ENCODE results near the gene CHCHD4. TPM values are rescaled to one million over a fixed set of nuclear protein-coding genes. Genes with fewer than 3 reads are reported as not detected.

The CHCHD4 gene
- total and polyA plus RNA-seq, 2 of the 13 experiments (the other 11 are each of a cell fraction or from before 2014, with no cell fraction given), result 15.8 to 24.1 TPM

DNA sequence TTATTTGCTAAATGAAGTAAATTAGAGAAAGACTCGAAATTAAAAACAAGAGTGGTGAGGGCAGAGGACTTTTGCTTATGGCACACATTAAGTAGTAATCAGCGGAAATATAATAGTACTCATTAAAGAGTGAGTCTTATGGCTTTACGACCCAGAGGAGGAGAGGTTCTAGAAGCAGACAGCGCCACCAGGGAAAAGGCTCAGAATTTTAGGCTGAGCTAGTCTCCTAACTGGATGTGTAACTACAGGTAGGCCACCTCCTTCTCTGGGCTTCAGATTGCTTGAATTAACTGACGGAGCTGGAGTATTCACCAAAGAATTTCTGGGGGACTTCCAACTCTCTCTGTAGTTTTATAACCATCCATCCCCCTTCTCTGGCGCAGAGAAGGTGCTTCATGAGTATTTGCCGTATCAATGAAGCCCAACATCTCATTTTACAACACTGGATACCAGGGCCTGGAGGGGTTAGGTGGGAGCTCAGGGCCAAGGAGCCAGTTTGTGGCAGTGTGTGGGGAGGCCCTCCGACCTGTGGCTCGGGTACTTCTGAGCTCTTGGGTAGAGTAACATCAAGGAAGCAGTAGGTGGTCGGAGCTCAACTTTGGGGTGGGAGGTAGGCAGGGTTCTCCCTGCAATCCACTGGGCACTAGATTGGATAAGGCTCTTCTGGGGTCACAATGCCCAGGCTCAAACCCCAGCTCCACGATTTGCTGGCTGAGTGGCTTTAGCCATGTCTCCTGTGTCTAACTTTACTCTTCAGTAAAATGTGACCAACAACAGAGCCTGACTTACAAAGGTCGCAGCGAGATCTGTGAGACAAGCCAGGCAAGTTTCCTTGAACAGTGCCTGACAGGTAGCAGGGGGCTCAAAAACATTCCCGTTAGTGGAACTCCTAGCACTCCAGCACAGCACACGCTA, 1.1 kb downstream of the CHCHD4 start:
- intact Hi-C loops (cut with micrococcal nuclease; ENCODE audit: unreplicated experiment), result no loop called here
- TF ChIP-seq ZNF781 (CRISPR knock-in tag; IDR thresholded peaks at IDR 0.05; ENCODE audit: borderline replicate concordance, not compliant biosample characterization) (peak; percentile 79), REPIN1 (CRISPR knock-in tag; IDR thresholded peaks at IDR 0.05; ENCODE audit: borderline replicate concordance, low read depth) (0 out of 2 replicates have a peak, but pooled peaks have one; percentile 5), RBAK (CRISPR knock-in tag; IDR thresholded peaks at IDR 0.05) (0 out of 2 replicates have a peak, but pooled peaks have one; percentile 27), CBFB (CRISPR knock-in tag; IDR thresholded peaks at IDR 0.05) (0 out of 2 replicates have a peak, but pooled peaks have one; percentile 5), TFE3 (CRISPR knock-in tag; IDR thresholded peaks at IDR 0.05) (no peak), AHDC1 (CRISPR knock-in tag; IDR thresholded peaks at IDR 0.05; ENCODE audit: borderline replicate concordance) (0 out of 2 replicates have a peak, but pooled peaks have one; percentile 10), ZNF549 (CRISPR knock-in tag; IDR thresholded peaks at IDR 0.05) (no peak), BCL3 (CRISPR knock-in tag; IDR thresholded peaks at IDR 0.05) (no peak), ZNF724P (CRISPR knock-in tag; IDR thresholded peaks at IDR 0.05; ENCODE audit: borderline replicate concordance) (peak; percentile 14; the same call in 1 of the 2 replicates), GZF1 (CRISPR knock-in tag; IDR thresholded peaks at IDR 0.05) (peak; percentile 21; the same call in 1 of the 2 replicates), ZNF232 (CRISPR knock-in tag; IDR thresholded peaks at IDR 0.05; ENCODE audit: borderline replicate concordance) (peak; percentile 11; the same call in 1 of the 2 replicates), TAF1 (CRISPR knock-in tag; IDR thresholded peaks at IDR 0.05) (0 out of 2 replicates have a peak, but pooled peaks have one; percentile 3), ZZZ3 (CRISPR knock-in tag; IDR thresholded peaks at IDR 0.05; ENCODE audit: borderline replicate concordance) (0 out of 2 replicates have a peak, but pooled peaks have one; percentile 3), HIVEP1 (CRISPR knock-in tag; IDR thresholded peaks at IDR 0.05) (0 out of 2 replicates have a peak, but pooled peaks have one; percentile 9)

More for the DNA sequence above, 1.1 kb downstream of the CHCHD4 start:
- DNase-seq (ENCODE audit: low spot score), result no peak
- Histone ChIP-seq H3K9me3 (ENCODE audit: low read length) (no peaks in the 10 kb centered on the region), H3K79me2 (ENCODE audit: insufficient read depth, low read length) (peaks cover 58% of the 10 kb centered on the region), H3K4me1 (ENCODE audit: insufficient read depth, low read length) (peaks cover 65% of the 10 kb centered on the region), H4K20me1 (ENCODE audit: insufficient read depth, low read length) (peaks cover 16% of the 10 kb centered on the region), H2AFZ (ENCODE audit: low read length) (no peak overlapping the region), H3K4me2 (ENCODE audit: low read depth, low read length) (peak overlapping the region; percentile 91), H3K9ac (ENCODE audit: insufficient read depth, low read depth, low read length) (peak overlapping the region; percentile 90), H3K27ac (ENCODE audit: extremely low read length, insufficient read depth, low read length) (peak overlapping the region; percentile 95), H3K36me3 (replicated peaks in 1 of 2; ENCODE audit: control insufficient read depth in 1 of 2, insufficient read depth in 2 of 2, low read length in 2 of 2) (peaks cover 1 to 18% of the 10 kb centered on the region in 2 experiments; a peak in 3 of 5 replicates), H3K27me3 (ENCODE audit: control insufficient read depth in 1 of 2, insufficient read depth in 2 of 2, low read length in 2 of 2) (no peaks in the 10 kb centered on the region; a peak in 1 of 5 replicates), H3K4me3 (replicated peaks in 1 of 3; ENCODE audit: insufficient read depth in 1 of 3, low read depth in 2 of 3, low read length in 3 of 3) (peak overlapping the region; percentile 52 to 95 (median 80))
- no peak for ATAC-seq
- TSS peak; percentile 63 for BruUV-seq (replicated peaks)
- CTCF ChIA-PET (ENCODE audit: low intra/inter-chr PET ratio, low total read pairs), result no interaction called here
- FAIRE-seq, result peak; percentile 28
- in situ Hi-C loops (cut with HindIII; ENCODE audit: extremely low pct_ligation_motif_present, low pct_unique_long_range_greater_than_20kb), result no loop called here
- POLR2A ChIA-PET, result interaction anchor here (1.3 to 5.0 kb wide), 6 partner anchors 11 to 644 kb away, joined by 3 to 75 read pairs (median 12); partner anchors contain the start of genes HDAC11, LSM3 and XPC
- 49% methylated on average over 9 of the region's 15 CpGs for WGBS (ENCODE audit: low lambda C conversion rate)
